PC-9 (cell line): ENCODE measurements around the gene CILP.

Experiments
- EZH2 ChIP-seq: fragments of 200-600 bp; sonication (generic); IDR thresholded peaks from 2 replicates; pipeline ENCODE4 v1.8.0; 2017; ENCODE audit warnings: antibody characterized with exemption, low read depth
- TF ChIP-seq, protein P1 (sequence below): fragments of 200-600 bp; sonication (generic); conservative IDR thresholded peaks from 2 replicates; pipeline ENCODE4 v1.6.1; 2017; ENCODE audit warnings: mixed run types, antibody characterized with exemption, mild to moderate bottlenecking, moderate library complexity

DNA sequence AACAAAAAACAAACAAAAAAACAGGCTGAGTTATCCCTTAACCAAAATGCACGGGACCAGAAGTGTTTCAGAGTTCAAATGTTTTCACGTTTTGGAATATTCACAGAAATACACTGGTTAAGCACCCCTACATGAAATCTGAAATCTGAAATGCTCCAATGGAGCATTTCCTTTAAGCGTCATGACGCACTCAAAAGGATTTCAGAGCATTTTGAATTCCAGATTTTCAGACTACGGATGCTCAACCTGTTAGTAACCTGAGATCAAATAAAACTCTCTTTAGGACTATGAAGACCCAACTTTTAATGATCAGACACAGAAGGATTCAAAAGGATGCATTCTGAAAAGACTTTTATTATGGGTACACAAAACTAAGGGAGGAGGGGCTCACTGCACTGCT, 35.8 kb downstream of the CILP start:
- TF ChIP-seq, protein P1, sequence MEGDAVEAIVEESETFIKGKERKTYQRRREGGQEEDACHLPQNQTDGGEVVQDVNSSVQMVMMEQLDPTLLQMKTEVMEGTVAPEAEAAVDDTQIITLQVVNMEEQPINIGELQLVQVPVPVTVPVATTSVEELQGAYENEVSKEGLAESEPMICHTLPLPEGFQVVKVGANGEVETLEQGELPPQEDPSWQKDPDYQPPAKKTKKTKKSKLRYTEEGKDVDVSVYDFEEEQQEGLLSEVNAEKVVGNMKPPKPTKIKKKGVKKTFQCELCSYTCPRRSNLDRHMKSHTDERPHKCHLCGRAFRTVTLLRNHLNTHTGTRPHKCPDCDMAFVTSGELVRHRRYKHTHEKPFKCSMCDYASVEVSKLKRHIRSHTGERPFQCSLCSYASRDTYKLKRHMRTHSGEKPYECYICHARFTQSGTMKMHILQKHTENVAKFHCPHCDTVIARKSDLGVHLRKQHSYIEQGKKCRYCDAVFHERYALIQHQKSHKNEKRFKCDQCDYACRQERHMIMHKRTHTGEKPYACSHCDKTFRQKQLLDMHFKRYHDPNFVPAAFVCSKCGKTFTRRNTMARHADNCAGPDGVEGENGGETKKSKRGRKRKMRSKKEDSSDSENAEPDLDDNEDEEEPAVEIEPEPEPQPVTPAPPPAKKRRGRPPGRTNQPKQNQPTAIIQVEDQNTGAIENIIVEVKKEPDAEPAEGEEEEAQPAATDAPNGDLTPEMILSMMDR: no peak
- no peak for TF ChIP-seq EZH2
